HS-27A (cell line): ENCODE data around the gene ANP32A.
"Not testable (repeated sequence)": the region's sequence is repeated elsewhere in the genome, so short reads cannot be mapped to it uniquely, and the experiment has no call there.

ENCODE experiments used
- DNase-seq: peaks from one replicate; pipeline ENCODE4 v3.0.0-alpha.2; 2012; ENCODE audit warnings: low read depth, missing footprints

The ANP32A gene

DNA sequence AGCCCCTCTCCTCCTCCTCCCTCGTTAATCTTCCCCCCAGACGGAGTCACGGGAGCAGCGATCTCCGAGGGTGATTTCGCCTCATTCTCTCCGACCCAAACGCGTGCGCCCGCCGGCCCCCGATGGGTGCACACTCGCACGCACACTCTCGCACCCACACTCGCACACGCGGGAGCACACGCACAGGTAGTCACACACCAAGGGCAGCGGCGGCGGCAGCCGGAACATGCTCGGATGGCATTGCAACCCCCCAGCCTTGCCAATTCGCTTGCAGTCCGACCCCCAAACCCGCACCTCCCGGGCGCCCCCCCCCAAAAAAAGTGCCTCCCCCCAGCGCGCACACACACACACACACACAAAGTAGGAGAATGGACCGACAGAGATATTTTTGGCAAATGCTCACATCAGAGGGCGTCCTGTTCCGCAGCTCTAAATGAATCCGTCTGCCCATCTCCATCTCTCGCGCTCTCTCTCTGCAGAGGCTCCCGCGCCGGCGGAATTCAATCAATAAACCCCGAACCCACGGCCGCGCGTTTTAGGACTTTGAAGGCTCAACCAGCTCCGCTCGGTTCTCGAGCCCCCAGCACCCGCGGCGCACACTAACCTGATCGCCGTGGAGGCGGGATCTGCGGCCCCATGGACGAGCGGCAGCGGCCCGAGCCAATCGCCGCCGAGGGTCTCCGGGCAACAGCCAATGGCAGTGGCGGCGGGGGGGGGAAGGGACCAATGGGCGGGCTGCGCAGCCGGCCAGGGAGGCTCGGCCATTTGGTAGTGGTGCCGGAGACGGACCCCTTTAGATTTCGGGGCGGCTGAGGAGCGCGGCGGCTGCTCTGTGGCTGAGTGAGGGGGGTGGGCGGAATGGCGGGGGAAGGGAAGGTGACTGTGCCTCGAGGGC is at the start of gene ANP32A:
Gene ANP32A, minus strand, starts transcription at position 601 of the 895 bp plus-strand sequence. Its CDS starts 144 bp downstream, at position 457.
- peak; percentile 95 for DNase-seq

DNA sequence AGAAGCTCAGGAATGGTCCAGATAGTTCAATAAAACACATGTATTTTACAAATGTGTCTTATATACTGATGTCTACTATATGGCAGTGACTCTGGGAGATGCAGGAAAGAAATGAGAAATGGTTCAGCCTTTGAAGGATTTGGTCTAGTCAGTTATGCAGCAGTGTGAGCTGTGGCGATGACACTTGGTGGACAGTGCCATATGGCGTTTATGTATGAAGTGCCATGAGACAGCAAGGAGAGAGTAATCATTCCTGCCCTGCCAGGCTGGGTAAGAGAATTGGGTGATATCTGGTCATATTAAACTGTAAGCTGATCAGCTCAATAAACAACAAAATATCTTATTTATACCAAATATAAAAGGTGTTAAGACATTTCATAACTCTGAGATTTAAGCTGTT is 47.6 kb upstream of the ANP32A start:
- DNase-seq, result no peak

DNA sequence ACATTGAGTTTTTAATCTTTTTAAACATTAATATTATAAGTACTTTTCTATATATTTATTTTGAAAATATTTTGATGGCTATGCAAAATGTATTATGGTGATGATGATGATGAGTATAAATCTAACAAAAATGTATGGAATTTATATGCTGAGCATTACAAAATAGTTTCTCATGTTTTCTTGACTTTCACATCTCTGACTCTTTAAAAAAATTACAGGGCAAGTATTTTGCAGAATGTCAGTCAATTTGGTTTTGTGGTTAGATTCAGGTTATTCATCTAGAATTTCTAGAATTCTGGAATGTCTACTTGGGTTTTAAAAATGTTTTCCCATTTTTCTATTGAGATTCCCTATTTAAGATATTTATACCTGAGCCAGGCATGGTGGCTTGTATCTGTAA is 41.7 kb upstream of the ANP32A start:
- DNase-seq, result peak; percentile 26

DNA sequence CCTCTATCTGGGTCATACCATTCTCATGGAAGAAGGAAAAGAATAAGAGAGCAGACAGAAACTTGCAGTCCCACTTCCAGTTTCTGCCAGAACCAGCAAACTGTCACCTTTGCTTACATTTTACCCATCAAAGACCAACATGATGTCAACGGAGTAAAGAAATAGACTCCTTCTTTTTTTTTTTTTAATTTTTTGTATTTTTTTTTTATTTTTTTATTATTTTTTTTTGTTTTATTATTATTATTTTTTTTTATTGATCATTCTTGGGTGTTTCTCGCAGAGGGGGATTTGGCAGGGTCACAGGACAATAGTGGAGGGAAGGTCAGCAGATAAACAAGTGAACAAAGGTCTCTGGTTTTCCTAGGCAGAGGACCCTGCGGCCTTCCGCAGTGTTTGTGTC is 38.0 kb upstream of the ANP32A start:
- DNase-seq, result not testable (repeated sequence)

DNA sequence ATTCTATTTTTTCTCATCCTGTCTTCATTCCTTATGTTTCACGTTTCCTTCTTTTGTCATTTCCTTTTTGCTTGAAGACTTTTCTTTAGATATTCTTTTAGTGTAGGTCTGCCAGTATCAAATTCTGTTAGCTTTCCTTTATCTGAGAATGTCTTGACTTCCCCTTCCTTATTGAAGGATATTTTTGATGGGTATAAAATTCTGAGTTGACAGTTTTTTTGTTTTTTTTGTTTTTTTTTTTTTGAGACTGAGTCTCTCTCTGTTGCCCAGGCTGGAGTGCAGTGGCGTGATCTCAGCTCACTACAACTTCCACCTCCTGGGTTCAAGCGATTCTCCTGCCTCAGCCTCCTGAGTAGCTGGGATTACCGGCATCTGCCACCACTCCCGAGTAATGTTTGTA is 36.7 kb upstream of the ANP32A start:
- DNase-seq, result not testable (repeated sequence)

DNA sequence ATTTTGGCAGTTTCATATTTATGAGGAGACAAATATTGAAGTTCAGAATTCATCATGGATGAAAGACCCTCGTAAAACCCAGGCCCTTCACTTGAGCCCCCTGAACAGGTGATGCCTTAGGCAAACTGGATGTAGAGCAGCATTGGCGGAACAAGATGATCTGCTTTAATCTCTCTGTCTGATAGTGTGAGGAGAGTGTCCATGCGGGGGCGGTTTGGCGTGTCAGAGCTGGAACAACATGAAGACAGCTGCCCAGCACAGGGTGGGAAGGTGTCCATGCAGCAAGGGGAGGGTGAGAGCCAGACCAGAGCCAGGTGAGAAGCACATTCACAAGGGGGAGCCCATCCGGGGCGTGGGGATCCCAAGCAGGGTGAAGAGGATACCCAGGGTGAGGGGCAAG is 31.8 kb upstream of the ANP32A start:
- no peak for DNase-seq

DNA sequence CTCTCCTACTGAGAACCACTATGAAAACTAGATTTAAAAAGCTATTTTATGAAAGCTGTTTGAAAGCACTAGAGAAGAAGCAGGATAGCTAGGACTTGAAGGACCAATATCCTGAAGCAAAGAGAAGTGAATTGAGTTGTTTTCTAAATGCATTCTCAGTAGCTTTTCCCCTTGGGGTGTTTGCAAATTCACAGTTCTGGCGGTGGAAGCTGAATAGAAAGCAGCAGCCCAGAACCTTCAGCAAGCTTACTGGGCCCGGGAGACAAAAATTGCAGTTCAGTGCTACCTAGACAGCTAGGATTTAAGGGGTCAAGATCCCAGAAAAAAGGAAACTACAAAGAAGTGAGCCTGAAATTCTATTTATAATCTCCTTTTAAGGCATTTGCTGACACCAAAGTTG is 31.3 kb upstream of the ANP32A start:
- DNase-seq, result no peak

DNA sequence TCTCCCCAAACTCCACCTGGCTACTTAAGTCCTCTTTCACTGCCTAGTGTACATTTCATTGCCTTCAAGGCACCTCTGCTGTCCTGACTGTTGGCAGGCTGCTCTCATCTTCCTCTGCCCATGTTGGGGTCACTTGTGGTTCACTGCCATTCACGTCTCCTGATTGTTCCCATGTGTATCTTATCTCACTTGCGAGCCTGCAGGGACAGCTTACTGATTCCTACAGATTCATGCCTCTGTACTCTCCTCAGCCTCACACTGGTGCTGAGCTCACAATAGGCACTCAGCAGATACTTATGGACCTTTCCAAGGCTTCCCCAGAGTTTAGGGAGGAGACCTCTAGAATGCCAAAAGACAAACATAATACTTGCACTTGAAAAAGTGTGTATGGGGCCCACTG is 28.8 kb upstream of the ANP32A start:
- no peak for DNase-seq

DNA sequence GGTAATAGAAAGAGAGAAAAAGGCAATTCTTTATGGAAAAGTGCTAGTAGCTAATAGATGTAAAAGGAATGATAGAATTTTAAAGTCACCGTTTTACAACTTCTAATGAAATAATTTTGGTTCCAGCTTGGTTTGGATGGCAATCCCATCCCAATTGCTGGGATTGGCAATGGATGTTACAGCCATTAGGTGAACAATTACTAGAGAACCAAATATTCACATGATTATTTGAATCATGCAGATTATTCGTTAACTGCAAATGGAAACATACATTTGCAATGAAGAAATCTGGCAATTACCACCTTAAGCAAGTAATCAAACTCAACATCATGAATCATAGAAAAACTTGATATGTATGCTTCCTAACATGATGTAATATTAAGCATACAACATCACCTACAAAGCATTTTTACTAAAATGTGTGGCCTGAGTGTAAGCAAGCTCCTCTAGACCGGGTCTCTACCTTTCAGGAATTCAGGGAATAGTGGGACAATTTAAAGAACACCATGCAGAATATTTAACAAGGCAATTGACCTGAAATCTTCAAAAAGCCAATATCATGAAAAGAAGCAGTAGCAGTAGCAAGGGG is 26.2 kb upstream of the ANP32A start:
- no peak for DNase-seq

DNA sequence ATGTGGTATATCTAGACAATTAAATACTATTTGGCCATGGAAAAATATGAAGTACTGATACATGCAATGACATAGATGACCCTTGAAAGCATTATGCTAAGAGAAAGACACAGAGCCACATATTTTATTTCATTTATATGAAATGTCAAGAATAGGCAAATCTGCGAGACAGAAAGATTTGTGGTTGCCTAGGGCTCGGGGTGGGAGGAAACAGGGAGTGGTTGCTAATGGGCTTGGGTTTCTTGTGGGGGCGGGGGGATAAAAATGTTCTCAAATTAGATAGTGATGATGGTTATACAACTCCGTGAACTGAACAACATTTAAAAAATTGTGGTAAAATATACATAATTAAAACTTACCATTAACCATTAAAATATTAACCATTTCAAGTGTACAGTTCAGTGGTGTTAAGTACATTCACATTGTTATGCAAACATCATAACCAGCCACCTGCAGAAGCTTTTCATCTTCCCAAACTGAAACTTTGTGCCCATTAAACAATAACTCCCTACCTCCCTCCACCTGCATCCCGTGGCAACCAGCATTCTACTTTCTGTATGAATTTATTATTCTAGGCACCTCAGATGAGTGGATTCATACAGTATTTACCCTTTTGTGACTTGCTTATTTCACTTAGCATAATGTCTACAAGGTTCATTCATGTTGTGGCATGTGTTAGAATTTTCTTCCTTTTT is 24.3 kb upstream of the ANP32A start:
- no peak for DNase-seq

DNA sequence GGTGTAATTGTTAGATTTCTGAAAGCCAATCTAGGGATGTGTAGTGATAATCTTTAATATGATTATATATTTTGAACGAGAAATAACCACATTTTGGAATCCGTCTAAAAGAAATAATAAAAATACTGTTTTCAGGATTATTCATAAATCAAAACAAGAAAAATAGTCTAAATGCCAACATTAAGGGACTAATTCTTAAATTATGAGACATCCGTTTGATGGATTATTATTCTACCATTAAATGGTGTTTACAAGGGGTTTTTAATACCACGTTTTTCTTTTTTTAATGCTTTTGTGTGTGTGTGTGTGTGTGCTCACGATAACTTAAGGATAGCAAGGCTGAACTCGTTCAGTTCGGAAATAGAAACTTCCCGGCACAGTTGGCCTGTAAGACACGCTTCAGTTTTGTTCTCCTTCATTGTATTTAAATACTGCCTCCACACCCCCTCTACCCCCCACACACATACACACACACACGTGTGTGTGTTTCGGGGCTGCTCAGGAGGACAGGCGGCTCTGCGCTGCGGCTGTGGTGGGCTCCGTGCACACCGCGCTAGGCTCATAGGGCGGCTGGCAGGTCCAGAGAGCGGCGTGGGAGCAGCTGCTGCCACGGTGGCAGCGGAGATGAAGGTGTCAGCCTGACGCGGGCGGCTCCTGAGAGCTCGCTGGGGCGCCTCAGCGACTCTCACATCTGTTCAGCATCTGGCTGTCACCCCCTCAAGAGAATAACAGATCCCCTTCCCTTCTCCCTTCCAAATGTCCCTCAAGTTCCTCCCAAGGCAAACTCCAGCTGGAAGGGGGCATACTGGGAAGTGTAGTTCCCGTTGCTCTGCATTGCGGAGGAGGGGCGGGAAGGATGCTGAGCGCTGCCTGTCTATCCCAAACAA is 23.0 kb upstream of the ANP32A start:
- no peak for DNase-seq

DNA sequence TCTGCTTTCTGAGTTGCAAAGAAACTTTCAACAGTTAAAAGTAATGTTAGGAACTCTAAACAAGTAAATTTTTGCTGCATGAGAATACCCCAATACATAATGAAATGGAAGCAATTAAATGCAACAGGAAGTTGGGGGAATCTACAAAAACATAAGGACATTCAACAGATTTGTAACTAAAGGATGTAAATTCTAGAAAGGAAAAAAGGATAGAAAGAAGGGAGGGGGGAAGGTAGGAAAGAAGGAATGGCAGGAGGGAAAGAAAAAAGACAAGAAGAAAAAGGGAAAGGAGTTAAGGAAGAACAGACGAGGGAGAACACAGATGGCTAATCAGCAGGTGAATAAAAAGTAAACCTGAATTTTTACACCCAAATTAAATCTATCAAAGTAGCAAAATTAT is 22.3 kb upstream of the ANP32A start:
- no peak for DNase-seq

DNA sequence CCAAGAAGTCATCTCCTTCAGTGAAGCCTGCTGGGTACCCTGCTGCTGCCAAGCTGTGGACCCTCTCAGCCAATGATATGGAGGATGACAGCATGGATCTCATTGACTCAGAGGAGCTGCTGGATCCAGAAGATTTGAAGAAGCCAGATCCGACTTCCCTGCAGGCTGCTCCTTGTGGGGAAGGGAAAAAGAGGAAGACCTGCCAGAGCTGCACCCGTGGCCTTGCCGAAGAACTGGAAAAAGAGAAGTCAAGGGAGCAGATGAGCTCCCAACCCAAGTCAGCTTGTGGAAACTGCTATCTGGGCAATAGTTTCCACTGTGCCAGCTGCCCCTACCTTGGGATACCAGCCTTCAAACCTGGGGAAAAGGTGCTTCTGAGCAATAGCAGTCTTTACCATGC is 13.7 kb upstream of the ANP32A start:
- no peak for DNase-seq

DNA sequence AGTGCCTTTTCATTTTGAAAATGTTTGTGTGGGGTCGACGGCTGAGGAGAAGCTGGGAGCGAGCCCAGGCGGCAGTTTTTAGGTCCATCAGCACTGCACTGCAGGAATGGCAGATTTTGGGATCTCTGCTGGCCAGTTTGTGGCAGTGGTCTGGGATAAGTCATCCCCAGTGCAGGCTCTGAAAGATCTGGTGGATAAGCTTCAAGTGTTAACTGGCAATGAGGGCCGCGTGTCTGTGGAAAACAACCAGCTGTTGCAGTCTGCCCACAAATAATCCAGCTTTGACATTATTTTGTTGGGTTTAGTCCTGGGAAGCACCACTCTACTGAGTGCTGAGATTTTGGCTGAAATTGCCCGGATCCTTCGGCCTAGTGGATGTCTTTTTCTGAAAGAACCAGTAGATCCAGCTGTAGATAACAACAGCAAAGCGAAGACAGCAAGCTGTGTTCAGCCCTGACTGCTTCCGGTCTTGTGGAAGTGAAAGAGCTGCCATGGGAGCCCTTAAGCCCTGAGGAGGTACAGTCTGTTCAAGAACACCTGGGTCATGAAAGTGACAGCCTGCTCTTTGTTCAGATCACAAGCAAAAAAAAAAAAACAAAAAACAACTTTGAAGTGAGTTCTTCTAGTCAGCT is 13.1 kb upstream of the ANP32A start:
- DNase-seq, result no peak

DNA sequence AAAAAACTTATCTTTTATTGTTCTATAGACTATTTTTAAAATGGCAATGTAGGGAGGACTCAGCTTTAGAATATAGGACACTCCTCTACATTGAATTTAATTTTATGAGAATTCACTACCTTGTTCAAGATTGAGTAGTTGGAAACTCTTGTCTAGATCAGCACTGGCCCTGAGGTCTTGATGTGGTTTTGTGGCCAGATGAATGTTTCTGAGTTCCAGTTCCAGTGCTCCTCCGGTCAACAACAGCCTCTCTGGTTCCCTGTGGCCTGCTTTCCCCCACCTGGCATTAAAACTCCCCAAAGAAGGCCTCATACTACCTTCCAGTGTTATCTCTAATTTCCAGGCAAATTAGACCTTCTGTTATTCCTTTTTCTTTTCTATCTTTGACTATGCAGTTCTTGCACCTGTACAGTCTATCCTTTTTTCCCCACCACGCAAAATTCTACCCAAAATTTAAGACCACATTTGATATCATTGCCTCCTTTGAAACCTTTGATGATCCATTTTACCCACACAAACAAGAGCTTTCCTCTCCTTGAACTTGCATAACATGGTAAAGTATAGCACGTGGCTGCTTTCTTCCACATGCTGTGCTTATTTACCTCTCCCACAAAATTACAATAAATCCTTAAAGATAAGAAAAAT is 9.6 kb upstream of the ANP32A start:
- DNase-seq, result no peak

DNA sequence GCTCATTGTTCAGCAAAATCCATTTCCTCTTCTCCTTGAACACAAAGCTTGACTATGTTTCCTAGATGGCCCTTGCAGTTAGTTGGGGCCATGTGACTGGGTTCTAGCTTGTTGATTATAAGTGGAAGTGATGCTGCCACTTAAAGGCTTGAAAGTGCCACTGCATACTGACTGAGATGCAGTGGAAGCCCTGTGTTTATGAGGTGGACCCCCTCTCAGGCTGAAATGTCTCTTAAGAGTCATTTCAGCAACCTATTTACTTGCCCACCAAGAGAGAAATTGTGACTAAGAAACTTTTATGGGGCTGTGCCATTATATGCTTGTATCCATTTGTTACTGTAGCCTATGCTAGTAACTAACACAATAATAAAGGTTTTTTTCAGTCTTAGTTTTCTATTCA is 8.4 kb upstream of the ANP32A start:
- no peak for DNase-seq

DNA sequence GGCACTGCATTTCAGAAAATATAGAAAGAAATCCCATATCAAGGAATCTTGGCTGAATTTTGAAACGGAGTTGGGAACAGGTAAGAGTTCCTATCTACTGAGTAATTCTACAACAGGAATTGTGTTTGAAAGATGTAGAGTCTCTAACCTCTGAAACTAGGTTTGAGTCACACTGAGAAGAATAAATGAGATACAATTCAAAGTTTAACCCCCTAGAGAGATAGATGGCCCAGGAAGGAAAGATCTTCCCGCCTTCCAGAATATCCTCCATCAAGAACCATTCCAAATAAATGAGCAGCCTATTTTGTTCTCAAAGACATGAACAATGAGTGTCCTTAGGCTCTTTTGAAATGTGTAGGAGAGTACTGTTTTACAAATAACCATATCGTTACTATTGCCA is 2.9 kb upstream of the ANP32A start:
- DNase-seq, result no peak

DNA sequence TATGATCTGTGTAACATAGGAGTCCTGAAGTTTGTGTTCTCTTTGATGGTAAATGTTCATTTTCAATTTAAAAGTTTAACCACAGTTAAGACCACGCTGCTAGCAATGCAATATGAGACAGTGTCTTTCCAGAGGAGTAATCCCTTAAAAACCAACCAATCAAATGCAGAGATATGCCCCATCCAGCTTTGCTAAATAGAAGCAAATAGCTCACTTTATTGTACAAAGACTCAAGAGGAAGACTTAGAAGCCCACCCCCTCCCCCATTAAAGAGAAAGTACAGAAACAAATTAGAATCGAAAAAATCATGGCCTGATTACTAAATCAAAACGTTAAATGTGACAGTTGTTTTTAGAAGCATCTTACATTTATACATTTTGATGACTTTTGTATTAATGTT is 2.1 kb upstream of the ANP32A start:
- DNase-seq, result no peak

DNA sequence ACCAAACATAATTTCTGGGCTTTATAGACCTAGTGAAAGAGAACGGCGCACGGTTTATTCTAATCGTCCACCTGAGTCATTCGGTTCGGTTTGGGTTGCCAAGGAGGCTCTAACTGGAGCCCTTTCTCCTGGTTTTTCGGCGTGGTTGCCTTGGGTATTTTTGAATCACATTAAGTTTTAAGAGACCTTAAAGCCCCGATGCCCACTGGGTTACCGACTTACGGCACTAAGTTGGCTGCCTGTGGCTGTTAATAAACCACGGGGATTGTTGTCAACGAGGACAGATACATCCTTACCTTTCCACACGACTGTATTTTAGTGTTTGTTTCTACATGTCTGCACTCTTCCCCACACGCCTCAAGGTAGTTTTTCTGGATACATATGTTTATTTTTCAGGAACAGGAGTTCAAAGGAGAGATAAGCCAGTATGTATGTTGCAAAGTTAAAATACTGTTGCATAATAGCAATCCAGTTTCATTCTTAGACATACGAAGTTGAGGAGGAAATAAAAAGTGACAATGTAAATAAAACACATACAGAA is 1.2 kb upstream of the ANP32A start:
- no peak for DNase-seq

DNA sequence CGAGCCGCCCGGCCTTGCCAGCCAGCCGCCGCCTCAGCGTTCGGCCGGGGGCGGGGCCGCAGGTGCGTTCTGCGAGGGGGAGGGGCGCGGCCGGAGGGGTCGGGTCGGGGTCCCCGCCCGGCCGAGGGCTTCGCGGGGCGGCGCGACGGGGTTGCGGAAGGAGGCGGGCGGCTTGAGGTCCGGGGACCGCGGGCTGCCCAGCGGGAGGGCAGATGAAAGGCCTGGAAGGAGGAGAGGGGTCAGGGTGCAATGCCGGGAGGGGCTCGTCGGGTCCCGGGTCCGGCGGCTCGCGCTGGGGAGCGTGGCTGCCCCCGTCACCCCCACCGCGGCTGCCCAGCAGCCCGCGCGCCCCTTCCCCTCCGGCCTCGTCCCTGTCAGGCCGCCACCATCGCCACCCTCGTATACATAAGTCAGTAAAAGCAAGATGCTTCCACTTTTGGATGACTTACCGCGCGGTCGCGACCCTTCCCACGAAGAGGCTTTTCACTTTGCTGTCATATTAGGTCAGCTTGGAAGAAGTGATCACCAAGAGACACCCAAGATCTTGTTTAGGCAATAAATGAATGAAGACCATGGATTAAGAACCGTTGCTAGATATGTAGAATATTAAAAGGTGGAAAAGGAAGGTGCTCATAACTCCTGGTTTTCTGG is 620 bp upstream of the ANP32A start:
- peak; percentile 11 for DNase-seq
